ENCODE data around the gene ATP1A4.
"Not testable (repeated sequence)": the region's sequence is repeated elsewhere in the genome, so short reads cannot be mapped to it uniquely, and the experiment has no call there.

The ATP1A4 gene

GRCh38 chr1:160123726-160124125, 27.7 kb upstream of the ATP1A4 start:
- DNase-seq (ENCODE audit: low read depth) = no peak

- no peak for DNase-seq (ENCODE audit: low read depth)
Observed at GRCh38 chr1:160124705-160125478, 26.5 kb upstream of the ATP1A4 start.

DNA sequence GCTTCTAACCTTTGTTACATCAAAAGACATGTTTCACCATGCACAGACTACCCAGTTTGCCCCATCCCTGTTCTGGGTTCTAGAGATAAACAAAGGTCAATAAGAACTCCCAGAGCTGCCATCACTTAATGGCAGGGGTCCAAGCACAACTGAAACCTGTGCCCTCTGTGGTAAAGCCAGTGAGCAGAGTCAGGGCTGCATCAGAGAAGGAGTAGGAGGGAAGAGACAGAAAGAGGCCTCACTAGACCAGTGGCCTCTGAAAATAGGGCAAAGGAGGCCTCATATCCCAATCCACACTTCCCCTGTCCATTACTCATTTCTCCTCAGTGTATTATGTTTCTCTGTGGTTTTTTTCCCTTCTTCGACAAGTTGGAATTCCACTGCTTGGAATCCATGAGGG, 25.7 kb upstream of the ATP1A4 start:
- no peak for DNase-seq (ENCODE audit: low read depth)

GRCh38 chr1:160126342-160126741, 25.1 kb upstream of the ATP1A4 start:
- DNase-seq (ENCODE audit: low read depth) = not testable (repeated sequence)

- DNase-seq (ENCODE audit: low read depth) = no peak
Observed at GRCh38 chr1:160127381-160127780, 24.0 kb upstream of the ATP1A4 start.

DNA sequence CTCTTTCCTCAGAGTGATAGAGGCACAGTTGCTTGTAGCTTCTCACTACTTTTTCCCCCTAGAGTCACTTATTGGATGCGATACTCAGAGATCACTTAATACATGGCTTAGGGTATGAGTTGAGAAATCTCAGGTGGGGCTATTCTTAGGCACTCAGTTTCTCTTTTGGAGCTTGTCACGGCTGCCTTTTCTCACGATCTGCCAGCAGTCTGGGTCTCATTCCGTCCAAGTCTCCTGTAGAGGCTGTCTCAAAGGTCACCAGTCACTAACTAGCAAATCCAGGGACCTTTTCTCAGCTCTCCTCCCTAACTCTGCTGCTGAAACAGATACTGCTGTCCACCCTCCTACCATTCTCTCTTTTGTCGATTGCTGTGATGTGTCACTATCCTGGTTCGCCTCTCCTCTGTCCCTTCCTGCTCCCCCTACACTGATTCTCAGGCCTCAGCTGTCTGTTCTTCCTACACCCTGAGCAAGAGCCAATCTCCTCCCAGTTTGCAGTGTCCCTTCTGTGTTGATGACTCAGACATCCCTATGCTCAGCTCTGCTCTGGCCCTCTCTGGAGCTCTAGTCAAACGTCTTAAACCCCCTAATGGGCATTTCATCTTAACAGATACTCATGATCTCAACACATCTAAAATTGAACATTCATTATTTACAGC, 23.4 kb upstream of the ATP1A4 start:
- no peak for DNase-seq (ENCODE audit: low read depth)

- DNase-seq (ENCODE audit: low read depth) = no peak
Observed at GRCh38 chr1:160128636-160129035, 22.8 kb upstream of the ATP1A4 start.

DNA sequence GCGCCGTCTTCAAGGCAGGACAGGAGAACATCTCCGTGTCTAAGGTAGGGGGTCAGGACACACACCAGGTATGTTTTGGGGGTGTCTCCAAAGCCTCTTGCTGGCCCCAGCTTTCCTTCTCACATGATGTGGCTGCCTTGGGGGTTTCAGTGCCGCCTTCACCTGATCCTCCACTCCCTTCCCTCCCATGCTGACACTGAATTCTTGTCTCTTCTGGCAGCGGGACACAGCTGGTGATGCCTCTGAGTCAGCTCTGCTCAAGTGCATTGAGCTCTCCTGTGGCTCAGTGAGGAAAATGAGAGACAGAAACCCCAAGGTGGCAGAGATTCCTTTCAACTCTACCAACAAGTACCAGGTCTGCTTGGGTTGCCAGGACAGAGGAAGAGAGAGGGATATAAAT, 22.4 kb upstream of the ATP1A4 start:
- DNase-seq (ENCODE audit: low read depth) = no peak

DNA sequence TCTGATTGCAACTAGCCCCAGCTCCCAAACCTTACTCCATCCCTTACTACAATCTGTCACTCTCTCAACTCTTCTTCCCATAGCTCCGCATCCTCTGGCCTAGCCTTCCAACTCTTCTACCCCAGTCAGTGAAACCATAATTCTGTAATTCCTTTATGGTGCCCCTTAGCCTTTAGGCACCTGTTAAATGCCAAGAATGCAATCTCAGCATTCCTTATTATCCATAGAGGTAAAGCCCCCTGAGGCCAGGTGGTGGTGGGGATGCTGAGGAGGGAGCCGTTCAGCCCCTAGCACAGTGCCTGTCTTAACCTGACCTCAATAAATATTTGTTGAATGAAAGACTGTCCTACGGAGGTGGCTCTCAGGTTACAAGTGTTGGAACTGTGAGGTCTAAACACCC, 21.8 kb upstream of the ATP1A4 start:
- DNase-seq (ENCODE audit: low read depth) = no peak

DNA sequence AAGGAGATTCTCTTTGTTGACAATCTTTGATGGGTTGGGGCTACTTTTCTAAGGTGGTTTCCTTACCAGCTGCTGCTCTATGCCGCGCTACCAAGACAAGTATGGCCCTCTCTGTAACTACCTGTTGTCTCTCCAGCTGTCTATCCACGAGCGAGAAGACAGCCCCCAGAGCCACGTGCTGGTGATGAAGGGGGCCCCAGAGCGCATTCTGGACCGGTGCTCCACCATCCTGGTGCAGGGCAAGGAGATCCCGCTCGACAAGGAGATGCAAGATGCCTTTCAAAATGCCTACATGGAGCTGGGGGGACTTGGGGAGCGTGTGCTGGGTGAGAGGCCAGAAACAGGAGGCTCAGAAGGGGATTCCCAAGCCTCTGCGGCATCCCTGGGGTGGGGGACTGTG, 21.4 kb upstream of the ATP1A4 start:
- DNase-seq (ENCODE audit: low read depth) = no peak

GRCh38 chr1:160130486-160130885, 20.9 kb upstream of the ATP1A4 start:
- DNase-seq (ENCODE audit: low read depth) = no peak

GRCh38 chr1:160130939-160131338, 20.5 kb upstream of the ATP1A4 start:
- DNase-seq (ENCODE audit: low read depth) = no peak

- DNase-seq (ENCODE audit: low read depth) = no peak
Observed at GRCh38 chr1:160131803-160132565, 19.4 kb upstream of the ATP1A4 start.

DNA sequence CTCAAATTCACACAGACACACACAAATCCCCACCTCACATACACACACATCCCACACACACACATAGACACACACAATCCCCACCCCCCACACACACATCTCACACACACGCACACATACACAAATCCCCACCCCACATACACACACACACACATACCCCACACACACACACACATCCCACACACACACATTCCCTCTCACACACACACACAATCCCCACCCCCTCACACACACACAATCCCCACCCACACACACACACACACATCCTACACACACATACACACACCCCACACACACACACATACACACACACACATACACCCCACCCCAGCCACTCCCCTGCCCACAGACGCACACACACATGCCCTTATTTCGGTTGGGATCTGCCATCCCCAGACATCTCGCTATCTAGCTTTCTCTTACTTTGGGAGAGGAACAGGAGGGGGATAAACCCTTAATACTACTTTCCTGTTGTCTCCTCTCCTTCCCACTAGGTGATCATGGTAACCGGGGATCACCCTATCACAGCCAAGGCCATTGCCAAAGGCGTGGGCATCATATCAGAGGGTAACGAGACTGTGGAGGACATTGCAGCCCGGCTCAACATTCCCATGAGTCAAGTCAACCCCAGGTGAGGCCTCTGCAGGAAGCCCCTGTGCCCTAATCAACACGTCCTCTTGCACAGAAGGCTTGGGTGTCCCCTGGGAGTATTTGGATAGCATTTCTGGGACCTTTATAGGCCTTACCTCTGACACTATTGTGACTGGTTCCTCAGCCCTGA, 17.2 kb upstream of the ATP1A4 start:
- no peak for DNase-seq (ENCODE audit: low read depth)

DNA sequence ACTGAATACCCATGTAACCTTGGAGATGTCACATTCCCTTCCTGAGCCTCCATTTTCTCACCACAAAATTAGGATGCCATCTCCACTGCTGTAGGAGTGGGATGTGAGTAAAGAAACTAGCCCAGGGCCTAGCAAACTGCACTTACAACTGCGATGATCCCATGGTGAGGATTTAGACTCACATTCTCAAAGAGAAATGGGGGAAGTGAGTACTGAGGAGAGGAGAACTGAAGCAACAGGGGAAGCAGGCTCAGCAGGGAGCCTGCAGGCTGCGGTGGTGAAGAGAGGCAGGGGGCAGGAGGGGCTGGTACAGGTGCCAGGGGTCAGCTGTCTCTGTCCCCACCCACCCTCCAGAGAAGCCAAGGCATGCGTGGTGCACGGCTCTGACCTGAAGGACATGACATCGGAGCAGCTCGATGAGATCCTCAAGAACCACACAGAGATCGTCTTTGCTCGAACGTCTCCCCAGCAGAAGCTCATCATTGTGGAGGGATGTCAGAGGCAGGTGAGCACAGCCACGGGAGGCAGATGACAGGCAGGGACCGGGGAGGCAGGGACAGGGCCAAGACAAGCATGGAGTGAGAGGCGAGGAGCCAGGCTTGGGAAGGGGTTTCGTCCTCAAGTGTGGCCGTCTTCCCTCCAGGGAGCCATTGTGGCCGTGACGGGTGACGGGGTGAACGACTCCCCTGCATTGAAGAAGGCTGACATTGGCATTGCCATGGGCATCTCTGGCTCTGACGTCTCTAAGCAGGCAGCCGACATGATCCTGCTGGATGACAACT, 16.4 kb upstream of the ATP1A4 start:
- DNase-seq (ENCODE audit: low read depth) = no peak

- no peak for DNase-seq (ENCODE audit: low read depth)
Observed at GRCh38 chr1:160136121-160136925, 15.1 kb upstream of the ATP1A4 start.

- no peak for DNase-seq (ENCODE audit: low read depth)
Observed at GRCh38 chr1:160136926-160137200, 14.5 kb upstream of the ATP1A4 start.

DNA sequence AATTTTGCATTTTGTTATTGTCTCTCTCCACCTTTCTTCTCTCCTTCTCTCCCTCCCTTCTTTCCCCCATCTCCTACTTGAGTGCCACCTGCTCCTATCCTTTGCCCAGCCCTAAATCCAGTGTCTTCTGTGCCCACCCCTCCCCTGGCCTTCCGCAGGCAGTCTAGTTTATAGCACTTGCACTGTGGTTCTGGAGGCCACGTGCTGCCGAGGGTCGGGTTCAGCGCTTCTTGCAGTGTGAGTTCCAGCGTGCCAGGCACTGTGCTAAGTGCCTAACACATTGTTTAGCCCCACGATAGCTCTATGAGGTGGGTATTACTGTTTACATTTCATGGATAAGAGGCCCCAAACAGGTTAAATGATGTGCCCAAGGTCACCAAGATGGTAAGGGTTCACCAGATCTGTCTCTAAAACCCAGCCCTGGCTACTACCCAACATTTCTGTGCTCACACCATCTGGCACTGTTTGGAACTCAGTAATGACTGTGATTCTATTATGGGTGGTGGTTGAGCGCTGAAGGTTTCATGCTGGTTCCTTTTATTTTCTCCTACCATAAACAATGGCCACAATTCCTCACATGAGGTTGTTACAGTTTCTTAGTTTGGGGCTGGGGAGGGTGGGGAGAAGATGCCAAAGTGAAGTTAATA, 14.1 kb upstream of the ATP1A4 start:
- DNase-seq (ENCODE audit: low read depth) = no peak

- DNase-seq (ENCODE audit: low read depth) = no peak
Observed at GRCh38 chr1:160139840-160140239, 11.6 kb upstream of the ATP1A4 start.

GRCh38 chr1:160143695-160144094, 7.7 kb upstream of the ATP1A4 start:
- DNase-seq (ENCODE audit: low read depth) = no peak

Data from activated T-cell treated with anti-CD3 and anti-CD28 coated beads for 24 hours (primary cell).